GM08714 (cell line): ENCODE results near the gene C2CD4C.
"Not testable (repeated sequence)": the region's sequence is repeated elsewhere in the genome, so short reads cannot be mapped to it uniquely, and the experiment has no call there.

Source experiments
- H3K4me3 ChIP-seq: fragments of 200-500 bp; sonication (Bioruptor generic); 2 replicates; pipeline ENCODE4 v1.5.1; 2014; ENCODE audit warnings: mild to moderate bottlenecking, low read length, inconsistent platforms
- ZNF274 ChIP-seq: IDR thresholded peaks from 2 replicates; pipeline ENCODE4 v1.6.1; 2012; ENCODE audit warnings: mild to moderate bottlenecking, low read depth, low read length

The C2CD4C gene

GRCh38 chr19:428149-428548 is 19.2 kb upstream of the C2CD4C start:
- no peak overlapping the region for H3K4me3 ChIP-seq
- TF ChIP-seq ZNF274 = no peak

GRCh38 chr19:427675-428074 is 18.7 kb upstream of the C2CD4C start:
- not testable (repeated sequence) for H3K4me3 ChIP-seq

- no peak for TF ChIP-seq ZNF274
- no peak overlapping the region for H3K4me3 ChIP-seq
Measured at GRCh38 chr19:426725-427445, 17.9 kb upstream of the C2CD4C start.

GRCh38 chr19:425056-425455 is 16.1 kb upstream of the C2CD4C start:
- TF ChIP-seq ZNF274 = no peak
- no peak overlapping the region for H3K4me3 ChIP-seq

GRCh38 chr19:424546-424945 is 15.6 kb upstream of the C2CD4C start:
- H3K4me3 ChIP-seq = no peak overlapping the region
- no peak for TF ChIP-seq ZNF274

- no peak overlapping the region for H3K4me3 ChIP-seq
- no peak for TF ChIP-seq ZNF274
Measured at GRCh38 chr19:423691-424466, 14.9 kb upstream of the C2CD4C start.

GRCh38 chr19:422917-423226 is 13.9 kb upstream of the C2CD4C start:
- not testable (repeated sequence) for H3K4me3 ChIP-seq

- TF ChIP-seq ZNF274 = no peak
- H3K4me3 ChIP-seq = no peak overlapping the region
Measured at GRCh38 chr19:422213-422916, 13.4 kb upstream of the C2CD4C start.

GRCh38 chr19:419721-420515 is 11.0 kb upstream of the C2CD4C start:
- TF ChIP-seq ZNF274 = no peak
- no peak overlapping the region for H3K4me3 ChIP-seq

- no peak overlapping the region for H3K4me3 ChIP-seq
- TF ChIP-seq ZNF274 = no peak
Measured at GRCh38 chr19:418761-419671, 10.1 kb upstream of the C2CD4C start.

- no peak for TF ChIP-seq ZNF274
- H3K4me3 ChIP-seq = no peak overlapping the region
Measured at GRCh38 chr19:416416-416815, 7.5 kb upstream of the C2CD4C start.

GRCh38 chr19:415292-415691 is 6.3 kb upstream of the C2CD4C start:
- TF ChIP-seq ZNF274 = no peak
- H3K4me3 ChIP-seq = no peak overlapping the region

- no peak for TF ChIP-seq ZNF274
- no peak overlapping the region for H3K4me3 ChIP-seq
Measured at GRCh38 chr19:413756-414420, 4.9 kb upstream of the C2CD4C start.
